SK-N-SH (cell line): ENCODE measurements around the gene FGD4.

ENCODE experiments used
- CHD2 ChIP-seq: fragments of 150-350 bp; IDR thresholded peaks from 2 replicates; pipeline ENCODE4 v1.6.1; 2018; ENCODE audit warnings: low read length; ENCODE audit not compliant: partially characterized antibody
- CTCF ChIP-seq: fragments of 200-600 bp; sonication (generic); IDR thresholded peaks from 2 replicates; pipeline ENCODE4 v1.6.1; 2017; ENCODE audit warnings: antibody characterized with exemption, mild to moderate bottlenecking, moderate library complexity
- EP300 ChIP-seq, 2 experiments: IDR thresholded peaks; 2 replicates each; pipeline versions ENCODE4 v1.4.0 to v1.6.1; 2012; ENCODE audit warnings: borderline replicate concordance in 1 of 2, low read depth in 1 of 2, low read length in 1 of 2
- POLR2AphosphoS5 ChIP-seq: IDR thresholded peaks from 2 replicates; pipeline ENCODE4 v1.6.1; 2012; ENCODE audit warnings: low read depth, low read length
- TF ChIP-seq, protein P1 (sequence below): IDR thresholded peaks from 2 replicates; pipeline ENCODE4 v1.4.0; 2012; ENCODE audit warnings: low read depth, borderline replicate concordance

GRCh38 chr12:32693036-32693435 lies 293.7 kb downstream of the FGD4 start:
- TF ChIP-seq POLR2AphosphoS5 (no peak), EP300 (IDR thresholded peaks at IDR 0.05; ENCODE audit: borderline replicate concordance in 1 of 2, low read depth in 1 of 2, low read length in 1 of 2) (no peak), CTCF (no peak), CHD2 (no peak)
- TF ChIP-seq, protein P1, sequence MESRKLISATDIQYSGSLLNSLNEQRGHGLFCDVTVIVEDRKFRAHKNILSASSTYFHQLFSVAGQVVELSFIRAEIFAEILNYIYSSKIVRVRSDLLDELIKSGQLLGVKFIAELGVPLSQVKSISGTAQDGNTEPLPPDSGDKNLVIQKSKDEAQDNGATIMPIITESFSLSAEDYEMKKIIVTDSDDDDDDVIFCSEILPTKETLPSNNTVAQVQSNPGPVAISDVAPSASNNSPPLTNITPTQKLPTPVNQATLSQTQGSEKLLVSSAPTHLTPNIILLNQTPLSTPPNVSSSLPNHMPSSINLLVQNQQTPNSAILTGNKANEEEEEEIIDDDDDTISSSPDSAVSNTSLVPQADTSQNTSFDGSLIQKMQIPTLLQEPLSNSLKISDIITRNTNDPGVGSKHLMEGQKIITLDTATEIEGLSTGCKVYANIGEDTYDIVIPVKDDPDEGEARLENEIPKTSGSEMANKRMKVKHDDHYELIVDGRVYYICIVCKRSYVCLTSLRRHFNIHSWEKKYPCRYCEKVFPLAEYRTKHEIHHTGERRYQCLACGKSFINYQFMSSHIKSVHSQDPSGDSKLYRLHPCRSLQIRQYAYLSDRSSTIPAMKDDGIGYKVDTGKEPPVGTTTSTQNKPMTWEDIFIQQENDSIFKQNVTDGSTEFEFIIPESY: no peak
